ENCODE measurements around the gene BCL7A. TPM values are rescaled to one million over a fixed set of nuclear protein-coding genes. Genes with fewer than 3 reads are reported as not detected.

Gene BCL7A
- total RNA-seq (2014; rRNA removed; shearing (Covaris generic); ENCODE audit: low replicate concordance) = 67.2 and 75.5 TPM in 2 replicates

GRCh38 chr12:122021822-122022392, at the start of gene BCL7A:
BCL7A (plus strand) TSS chr12:122021884; CDS start chr12:122022092, 208 bp downstream.
- H3K27ac ChIP-seq (ENCODE audit: low read length) = peak within 1 kb of the TSS; percentile 95
- peak within 1 kb of the TSS; percentile 86 for H3K4me3 ChIP-seq (ENCODE audit: low read length)
- no peak within 1 kb of the TSS for H2AFZ ChIP-seq (ENCODE audit: low read length)

GRCh38 chr12:121974026-121974985, 47.4 kb upstream of the BCL7A start:
- H3K36me3 ChIP-seq (ENCODE audit: insufficient read depth, low read length) = no peaks in the 10 kb centered on the region
- no peaks in the 10 kb centered on the region for H3K9me2 ChIP-seq (replicated peaks; ENCODE audit: insufficient read depth, low read length)
- no peaks in the 10 kb centered on the region for H4K20me1 ChIP-seq (ENCODE audit: insufficient read depth, low read depth, low read length)
- no peak overlapping the region for H3K27ac ChIP-seq (ENCODE audit: low read length)
- no peak overlapping the region for H3K9ac ChIP-seq (ENCODE audit: low read length)
- H3K4me3 ChIP-seq (ENCODE audit: low read length) = no peak overlapping the region
- H2AFZ ChIP-seq (ENCODE audit: low read length) = no peak overlapping the region
- no peak overlapping the region for H3K4me2 ChIP-seq (ENCODE audit: low read depth, low read length, poor library complexity, severe bottlenecking)
- DNase-seq = no peak
- H3K79me2 ChIP-seq (ENCODE audit: low read length) = no peaks in the 10 kb centered on the region
- H3K27me3 ChIP-seq (ENCODE audit: low read length) = no peaks in the 10 kb centered on the region
- H3K9me3 ChIP-seq (ENCODE audit: low read length) = no peaks in the 10 kb centered on the region
- H3K4me1 ChIP-seq (ENCODE audit: low read length) = peaks cover 20% of the 10 kb centered on the region

More at GRCh38 chr12:122021822-122022392, at the start of gene BCL7A:
- Histone ChIP-seq H3K9me3 (ENCODE audit: low read length) (0 out of 2 replicates have a peak, but pooled peaks cover 3% of the 10 kb centered on the region), H3K9ac (ENCODE audit: low read length) (peak within 1 kb of the TSS; percentile 97), H3K36me3 (ENCODE audit: insufficient read depth, low read length) (peaks cover 14% of the 10 kb centered on the region; the same call in 1 of the 2 replicates), H3K4me2 (ENCODE audit: low read depth, low read length, poor library complexity, severe bottlenecking) (peak within 1 kb of the TSS; percentile 92), H3K79me2 (ENCODE audit: low read length) (peaks cover 66% of the 10 kb centered on the region), H3K27me3 (ENCODE audit: low read length) (no peaks in the 10 kb centered on the region), H3K4me1 (ENCODE audit: low read length) (peaks cover 62% of the 10 kb centered on the region), H4K20me1 (ENCODE audit: insufficient read depth, low read depth, low read length) (peaks cover 4% of the 10 kb centered on the region; the same call in 1 of the 2 replicates), H3K9me2 (replicated peaks; ENCODE audit: insufficient read depth, low read length) (no peaks in the 10 kb centered on the region)
- DNase-seq = peak; percentile 92

- H3K9me2 ChIP-seq (replicated peaks; ENCODE audit: insufficient read depth, low read length) = no peaks in the 10 kb centered on the region
- H3K4me2 ChIP-seq (ENCODE audit: low read depth, low read length, poor library complexity, severe bottlenecking) = no peak overlapping the region
These were observed 46.7 kb upstream of the BCL7A start for GRCh38 chr12:121975021-121975420.

GRCh38 chr12:121976950-121977349, 44.7 kb upstream of the BCL7A start:
- Histone ChIP-seq H4K20me1 (ENCODE audit: insufficient read depth, low read depth, low read length) (no peaks in the 10 kb centered on the region), H3K27me3 (ENCODE audit: low read length) (no peaks in the 10 kb centered on the region), H3K4me1 (ENCODE audit: low read length) (peaks cover 44% of the 10 kb centered on the region), H3K9ac (ENCODE audit: low read length) (no peak overlapping the region), H3K79me2 (ENCODE audit: low read length) (no peaks in the 10 kb centered on the region), H3K9me3 (ENCODE audit: low read length) (no peaks in the 10 kb centered on the region), H2AFZ (ENCODE audit: low read length) (no peak overlapping the region), H3K4me2 (ENCODE audit: low read depth, low read length, poor library complexity, severe bottlenecking) (no peak overlapping the region), H3K4me3 (ENCODE audit: low read length) (no peak overlapping the region), H3K9me2 (replicated peaks; ENCODE audit: insufficient read depth, low read length) (no peaks in the 10 kb centered on the region), H3K36me3 (ENCODE audit: insufficient read depth, low read length) (no peaks in the 10 kb centered on the region), H3K27ac (ENCODE audit: low read length) (no peak overlapping the region)
- DNase-seq = no peak

More at GRCh38 chr12:121975021-121975420, 46.7 kb upstream of the BCL7A start:
- DNase-seq = no peak
- Histone ChIP-seq H3K27ac (ENCODE audit: low read length) (0 out of 2 replicates have a peak overlapping the region, but pooled peaks have one; percentile 2), H3K36me3 (ENCODE audit: insufficient read depth, low read length) (no peaks in the 10 kb centered on the region), H3K9me3 (ENCODE audit: low read length) (no peaks in the 10 kb centered on the region), H3K4me1 (ENCODE audit: low read length) (peaks cover 27% of the 10 kb centered on the region), H3K79me2 (ENCODE audit: low read length) (no peaks in the 10 kb centered on the region), H3K9ac (ENCODE audit: low read length) (no peak overlapping the region), H3K27me3 (ENCODE audit: low read length) (no peaks in the 10 kb centered on the region), H4K20me1 (ENCODE audit: insufficient read depth, low read depth, low read length) (no peaks in the 10 kb centered on the region), H2AFZ (ENCODE audit: low read length) (no peak overlapping the region), H3K4me3 (ENCODE audit: low read length) (no peak overlapping the region)

GRCh38 chr12:121980191-121980891, 41.3 kb upstream of the BCL7A start:
- H3K9me3 ChIP-seq (ENCODE audit: low read length) = no peaks in the 10 kb centered on the region
- H3K4me2 ChIP-seq (ENCODE audit: low read depth, low read length, poor library complexity, severe bottlenecking) = peak overlapping the region; percentile 63
- DNase-seq = peak; percentile 94
- H3K79me2 ChIP-seq (ENCODE audit: low read length) = no peaks in the 10 kb centered on the region
- no peaks in the 10 kb centered on the region for H4K20me1 ChIP-seq (ENCODE audit: insufficient read depth, low read depth, low read length)
- no peak overlapping the region for H2AFZ ChIP-seq (ENCODE audit: low read length)
- H3K9ac ChIP-seq (ENCODE audit: low read length) = peak overlapping the region; percentile 73
- H3K4me3 ChIP-seq (ENCODE audit: low read length) = peak overlapping the region; percentile 38
- peaks cover 66% of the 10 kb centered on the region for H3K4me1 ChIP-seq (ENCODE audit: low read length)
- H3K36me3 ChIP-seq (ENCODE audit: insufficient read depth, low read length) = no peaks in the 10 kb centered on the region
- H3K27ac ChIP-seq (ENCODE audit: low read length) = peak overlapping the region; percentile 98
- H3K27me3 ChIP-seq (ENCODE audit: low read length) = no peaks in the 10 kb centered on the region
- H3K9me2 ChIP-seq (replicated peaks; ENCODE audit: insufficient read depth, low read length) = no peaks in the 10 kb centered on the region

- Histone ChIP-seq H3K36me3 (ENCODE audit: insufficient read depth, low read length) (no peaks in the 10 kb centered on the region), H2AFZ (ENCODE audit: low read length) (no peak overlapping the region), H3K79me2 (ENCODE audit: low read length) (no peaks in the 10 kb centered on the region), H3K9me2 (replicated peaks; ENCODE audit: insufficient read depth, low read length) (no peaks in the 10 kb centered on the region), H3K27me3 (ENCODE audit: low read length) (no peaks in the 10 kb centered on the region), H3K4me3 (ENCODE audit: low read length) (peak overlapping the region; percentile 38), H3K4me1 (ENCODE audit: low read length) (peaks cover 66% of the 10 kb centered on the region), H3K9me3 (ENCODE audit: low read length) (no peaks in the 10 kb centered on the region), H3K9ac (ENCODE audit: low read length) (peak overlapping the region; percentile 73), H3K27ac (ENCODE audit: low read length) (peak overlapping the region; percentile 98), H3K4me2 (ENCODE audit: low read depth, low read length, poor library complexity, severe bottlenecking) (peak overlapping the region; percentile 63), H4K20me1 (ENCODE audit: insufficient read depth, low read depth, low read length) (no peaks in the 10 kb centered on the region)
- DNase-seq = no peak
These were observed 40.8 kb upstream of the BCL7A start for GRCh38 chr12:121980892-121981272.

GRCh38 chr12:121981456-121981855, 40.2 kb upstream of the BCL7A start:
- no peaks in the 10 kb centered on the region for H3K36me3 ChIP-seq (ENCODE audit: insufficient read depth, low read length)
- no peaks in the 10 kb centered on the region for H3K9me3 ChIP-seq (ENCODE audit: low read length)
- peak overlapping the region; percentile 10; the same call in 1 of the 2 replicates for H3K4me3 ChIP-seq (ENCODE audit: low read length)
- no peaks in the 10 kb centered on the region for H4K20me1 ChIP-seq (ENCODE audit: insufficient read depth, low read depth, low read length)
- H3K9ac ChIP-seq (ENCODE audit: low read length) = peak overlapping the region; percentile 73
- H3K27ac ChIP-seq (ENCODE audit: low read length) = peak overlapping the region; percentile 98
- H2AFZ ChIP-seq (ENCODE audit: low read length) = no peak overlapping the region
- H3K27me3 ChIP-seq (ENCODE audit: low read length) = no peaks in the 10 kb centered on the region
- peak; percentile 81 for DNase-seq
- H3K4me1 ChIP-seq (ENCODE audit: low read length) = peaks cover 66% of the 10 kb centered on the region
- H3K79me2 ChIP-seq (ENCODE audit: low read length) = no peaks in the 10 kb centered on the region
- H3K9me2 ChIP-seq (replicated peaks; ENCODE audit: insufficient read depth, low read length) = no peaks in the 10 kb centered on the region
- peak overlapping the region; percentile 63 for H3K4me2 ChIP-seq (ENCODE audit: low read depth, low read length, poor library complexity, severe bottlenecking)

All from Karpas-422 (cell line).